Nephron (organoid): ENCODE measurements around the gene CHST8.

ENCODE experiments used
- H3K27ac Mint-ChIP-seq, 3 experiments: 2 replicates each; pipeline ENCODE4 v1.8.0; 2020; ENCODE audit warnings: mixed read lengths in 3 of 3, mild to moderate bottlenecking in 2 of 3, moderate library complexity in 1 of 3
- H3K27me3 Mint-ChIP-seq: 2 replicates; pipeline ENCODE4 v1.8.0; 2021; ENCODE audit warnings: low read depth, mild to moderate bottlenecking, moderate library complexity, mixed read lengths
- H3K36me3 Mint-ChIP-seq: 2 replicates; pipeline ENCODE4 v1.8.0; 2020; ENCODE audit warnings: low read depth, mixed read lengths
- H3K4me1 Mint-ChIP-seq: 2 replicates; pipeline ENCODE4 v1.8.0; 2020; ENCODE audit warnings: mixed read lengths
- H3K4me3 Mint-ChIP-seq, 3 experiments: 2 replicates each; pipeline ENCODE4 v1.8.0; 2020; ENCODE audit warnings: mild to moderate bottlenecking in 3 of 3, mixed read lengths in 3 of 3, moderate library complexity in 2 of 3
- H3K9me3 Mint-ChIP-seq: 2 replicates; pipeline ENCODE4 v1.8.0; 2020; ENCODE audit warnings: mixed read lengths
- TF ChIP-seq, protein P1 (sequence below), 3 experiments: fragments of 200-600 bp; sonication (generic); IDR thresholded peaks; one replicate each; pipeline ENCODE4 v1.5.0; 2021; ENCODE audit warnings: antibody characterized with exemption in 3 of 3; ENCODE audit not compliant: unreplicated experiment in 3 of 3

CHST8 gene

DNA sequence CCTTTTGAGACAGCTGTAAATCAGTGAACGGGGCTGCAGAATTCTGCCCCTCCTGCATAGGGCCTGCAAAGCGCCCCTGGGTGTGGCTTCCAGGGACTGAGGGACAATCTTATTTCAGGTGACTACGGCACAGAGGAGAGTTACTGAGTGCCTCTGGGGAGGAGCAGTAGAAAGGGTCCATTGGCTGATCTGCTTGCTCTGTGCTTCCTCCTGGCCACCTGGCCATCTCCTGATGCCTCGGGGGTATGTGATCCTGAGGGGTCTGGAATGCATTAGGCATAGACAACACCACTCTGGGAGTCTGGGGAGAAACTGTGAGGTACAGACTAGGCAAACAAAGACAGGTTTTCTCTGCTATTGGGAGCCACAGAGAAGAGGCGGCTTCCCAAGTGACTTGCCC is 177.7 kb downstream of the CHST8 start:
- peaks cover 17% of the 10 kb centered on the region for H3K4me1 Mint-ChIP-seq
- H3K4me3 Mint-ChIP-seq, result peak overlapping the region; percentile 52 to 91 (median 91)
- peak overlapping the region in 1 of 3 experiments; percentile 94 for H3K27ac Mint-ChIP-seq
- H3K9me3 Mint-ChIP-seq, result no peaks in the 10 kb centered on the region
- TF ChIP-seq, protein P1, sequence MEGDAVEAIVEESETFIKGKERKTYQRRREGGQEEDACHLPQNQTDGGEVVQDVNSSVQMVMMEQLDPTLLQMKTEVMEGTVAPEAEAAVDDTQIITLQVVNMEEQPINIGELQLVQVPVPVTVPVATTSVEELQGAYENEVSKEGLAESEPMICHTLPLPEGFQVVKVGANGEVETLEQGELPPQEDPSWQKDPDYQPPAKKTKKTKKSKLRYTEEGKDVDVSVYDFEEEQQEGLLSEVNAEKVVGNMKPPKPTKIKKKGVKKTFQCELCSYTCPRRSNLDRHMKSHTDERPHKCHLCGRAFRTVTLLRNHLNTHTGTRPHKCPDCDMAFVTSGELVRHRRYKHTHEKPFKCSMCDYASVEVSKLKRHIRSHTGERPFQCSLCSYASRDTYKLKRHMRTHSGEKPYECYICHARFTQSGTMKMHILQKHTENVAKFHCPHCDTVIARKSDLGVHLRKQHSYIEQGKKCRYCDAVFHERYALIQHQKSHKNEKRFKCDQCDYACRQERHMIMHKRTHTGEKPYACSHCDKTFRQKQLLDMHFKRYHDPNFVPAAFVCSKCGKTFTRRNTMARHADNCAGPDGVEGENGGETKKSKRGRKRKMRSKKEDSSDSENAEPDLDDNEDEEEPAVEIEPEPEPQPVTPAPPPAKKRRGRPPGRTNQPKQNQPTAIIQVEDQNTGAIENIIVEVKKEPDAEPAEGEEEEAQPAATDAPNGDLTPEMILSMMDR (IDR thresholded peaks at IDR 0.05; ENCODE audit: unreplicated experiment in 3 of 3), result no peak
- peaks cover 7% of the 10 kb centered on the region for H3K27me3 Mint-ChIP-seq
- peaks cover 15% of the 10 kb centered on the region for H3K36me3 Mint-ChIP-seq

DNA sequence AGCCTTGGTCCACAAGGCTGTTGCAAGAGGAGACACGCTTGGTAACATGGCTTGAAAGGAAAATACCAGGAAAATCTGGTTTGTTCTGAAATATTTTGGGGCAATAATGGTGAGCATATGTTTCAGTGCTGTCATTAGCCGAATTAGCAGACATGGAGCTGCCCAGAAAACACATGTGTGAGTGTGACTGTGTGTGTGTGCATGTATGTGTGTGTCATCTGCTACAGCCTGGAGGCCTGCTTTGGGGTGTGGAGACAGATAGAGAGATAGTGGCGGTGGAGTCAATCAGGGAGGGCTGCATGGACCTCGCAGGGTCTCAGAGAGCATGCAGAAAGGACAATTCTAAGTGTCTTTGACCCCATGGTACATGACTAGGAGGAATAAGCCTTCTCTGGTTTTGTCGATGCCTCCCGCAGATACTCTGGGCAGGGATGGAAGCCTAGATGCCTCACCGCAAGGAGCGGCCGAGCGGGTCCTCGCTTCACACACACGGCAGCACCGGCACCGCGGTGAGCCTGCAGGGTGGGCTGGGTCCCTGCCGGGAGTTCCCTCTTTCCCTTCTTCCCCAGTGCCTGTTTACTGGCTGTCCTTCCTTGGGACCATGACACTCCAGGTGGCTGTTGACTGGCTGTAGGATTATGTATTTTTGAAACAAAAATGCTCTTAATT is 178.4 kb downstream of the CHST8 start:
- Mint-ChIP-seq H3K27me3 (peaks cover 7% of the 10 kb centered on the region), H3K4me3 (peak overlapping the region; percentile 52 to 91 (median 91)), H3K36me3 (peaks cover 15% of the 10 kb centered on the region), H3K4me1 (peaks cover 17% of the 10 kb centered on the region), H3K27ac (no peak overlapping the region), H3K9me3 (no peaks in the 10 kb centered on the region)
- TF ChIP-seq, protein P1 (IDR thresholded peaks at IDR 0.05; ENCODE audit: unreplicated experiment in 3 of 3), result no peak

DNA sequence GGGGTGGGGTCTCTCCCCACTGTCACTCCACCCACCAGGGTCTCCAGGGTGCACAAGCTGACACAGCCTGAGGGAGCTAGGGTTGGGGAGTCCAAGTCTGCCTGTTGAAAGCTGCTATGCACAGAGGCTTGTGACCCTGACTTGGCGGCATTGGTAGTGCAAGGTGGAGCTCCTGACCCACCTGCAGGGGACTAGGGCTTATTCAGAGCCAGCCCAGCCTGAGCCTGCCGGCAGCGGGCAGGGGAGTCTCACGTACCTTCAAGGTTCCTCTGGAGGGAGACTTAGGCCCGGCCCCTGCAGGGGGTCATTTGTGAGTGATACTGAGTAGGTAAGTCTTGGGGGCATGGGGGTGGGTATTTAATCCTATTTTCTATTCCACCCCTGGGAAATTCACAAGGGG is 179.7 kb downstream of the CHST8 start:
- peaks cover 23% of the 10 kb centered on the region for H3K36me3 Mint-ChIP-seq
- H3K9me3 Mint-ChIP-seq, result no peaks in the 10 kb centered on the region
- TF ChIP-seq, protein P1 (IDR thresholded peaks at IDR 0.05; ENCODE audit: unreplicated experiment in 3 of 3), result no peak
- peaks cover 17% of the 10 kb centered on the region for H3K4me1 Mint-ChIP-seq
- no peak overlapping the region for H3K4me3 Mint-ChIP-seq
- H3K27ac Mint-ChIP-seq, result no peak overlapping the region
- H3K27me3 Mint-ChIP-seq, result peaks cover 7% of the 10 kb centered on the region

DNA sequence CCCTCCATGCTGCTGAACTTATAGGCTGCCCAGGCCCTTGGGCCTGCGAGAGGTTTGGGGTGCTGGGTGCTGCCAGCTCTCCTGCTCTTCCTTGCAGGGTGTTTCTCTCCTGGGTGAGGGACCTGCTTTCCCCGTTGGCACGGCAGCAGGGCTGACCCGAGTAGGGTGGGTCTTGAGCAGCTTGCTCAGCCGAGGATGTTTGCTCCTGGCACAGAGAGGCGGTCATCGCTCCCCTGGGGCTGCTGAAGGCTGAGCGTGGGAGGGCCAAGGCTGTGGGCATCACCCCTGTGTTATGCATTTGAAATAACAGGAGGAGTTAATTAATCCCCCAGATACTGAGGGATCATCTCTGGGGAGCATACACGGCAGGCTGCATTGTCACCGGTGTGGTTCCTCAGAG is 180.2 kb downstream of the CHST8 start:
- Mint-ChIP-seq H3K4me3 (no peak overlapping the region), H3K9me3 (no peaks in the 10 kb centered on the region), H3K36me3 (peaks cover 27% of the 10 kb centered on the region), H3K4me1 (peaks cover 17% of the 10 kb centered on the region), H3K27ac (no peak overlapping the region), H3K27me3 (peaks cover 7% of the 10 kb centered on the region)
- TF ChIP-seq, protein P1 (IDR thresholded peaks at IDR 0.05; ENCODE audit: unreplicated experiment in 3 of 3), result no peak

DNA sequence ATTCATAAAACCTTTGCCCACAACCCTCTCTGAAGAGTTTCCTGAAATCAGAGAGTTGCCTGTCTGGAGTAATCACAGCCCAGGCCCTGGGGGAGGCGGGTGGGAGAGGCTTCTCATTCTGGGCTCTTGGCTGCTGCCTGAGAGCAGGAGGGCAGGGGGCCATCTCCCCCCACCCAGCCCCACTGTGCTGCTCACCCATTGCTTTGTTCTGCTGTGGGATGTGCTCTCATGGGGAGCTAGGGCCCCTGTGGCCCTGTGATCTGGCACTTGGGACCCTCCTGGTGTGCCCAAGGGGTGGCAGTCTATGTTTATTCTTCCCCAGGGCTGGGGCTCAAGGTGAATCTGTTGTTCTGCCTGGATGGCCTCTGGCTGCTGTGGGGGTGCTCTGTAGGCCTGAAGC is 181.0 kb downstream of the CHST8 start:
- Mint-ChIP-seq H3K9me3 (no peaks in the 10 kb centered on the region), H3K4me3 (no peak overlapping the region), H3K27me3 (peaks cover 7% of the 10 kb centered on the region), H3K4me1 (peaks cover 17% of the 10 kb centered on the region), H3K27ac (no peak overlapping the region), H3K36me3 (peaks cover 31% of the 10 kb centered on the region)
- TF ChIP-seq, protein P1 (IDR thresholded peaks at IDR 0.05; ENCODE audit: unreplicated experiment in 3 of 3), result no peak

DNA sequence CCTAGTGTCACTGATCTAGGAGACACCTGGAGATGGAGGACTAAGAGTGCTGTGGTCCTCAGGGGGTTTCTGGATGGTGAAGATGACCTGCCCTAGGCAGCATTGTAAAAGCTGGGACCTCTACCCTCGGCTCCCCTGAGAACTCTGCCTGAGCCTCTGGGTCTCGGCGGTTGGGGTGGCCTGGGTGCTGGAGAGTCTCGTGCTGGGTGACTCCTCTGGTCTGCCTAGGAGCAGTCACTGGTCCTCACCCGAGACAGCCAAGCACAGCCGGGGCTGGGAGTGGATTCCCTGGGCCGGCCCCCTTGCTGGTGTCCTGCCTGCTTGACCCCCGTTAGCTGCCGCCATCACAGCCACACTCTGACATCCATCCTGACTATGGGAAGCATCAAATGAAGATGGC is 181.6 kb downstream of the CHST8 start:
- TF ChIP-seq, protein P1 (IDR thresholded peaks at IDR 0.05; ENCODE audit: unreplicated experiment in 3 of 3), result no peak
- H3K27me3 Mint-ChIP-seq, result peaks cover 7% of the 10 kb centered on the region
- H3K36me3 Mint-ChIP-seq, result peaks cover 36% of the 10 kb centered on the region
- H3K9me3 Mint-ChIP-seq, result no peaks in the 10 kb centered on the region
- H3K4me3 Mint-ChIP-seq, result no peak overlapping the region
- no peak overlapping the region for H3K27ac Mint-ChIP-seq
- H3K4me1 Mint-ChIP-seq, result peaks cover 16% of the 10 kb centered on the region
